Measurements from ENCODE around the gene ALDH2. TPM values are rescaled to one million over a fixed set of nuclear protein-coding genes. Genes with fewer than 3 reads are reported as not detected.

ALDH2 gene
- polyA plus RNA-seq, 1 of the 3 experiments (the other 2 are of a cell fraction) = 67.5 TPM

- no peaks in the 10 kb centered on the region for H3K9me2 ChIP-seq
- H3K27ac ChIP-seq (ENCODE audit: low read depth in 2 of 2, low read length in 1 of 2) = peak overlapping the region; percentile 84 to 89
- H3K27me3 ChIP-seq (ENCODE audit: insufficient read depth) = no peaks in the 10 kb centered on the region
- H3K4me3 ChIP-seq (ENCODE audit: low read depth in 2 of 2, low read length in 1 of 2) = peak overlapping the region; percentile 77 to 82
- CTCF ChIA-PET = interaction anchor here (0.6 to 2.6 kb wide), 3 partner anchors 28 to 104 kb away, joined by 3 to 13 read pairs (median 4); no protein-coding TSS in a partner anchor
- no peaks in the 10 kb centered on the region for H3K9me3 ChIP-seq
- H3K4me1 ChIP-seq (ENCODE audit: control insufficient read depth in 1 of 2, insufficient read depth in 2 of 2, low read depth in 1 of 2, low read length in 1 of 2) = peaks cover 12 to 15% of the 10 kb centered on the region in 2 experiments; a peak in 2 of 4 replicates
- POLR2A ChIA-PET = interaction anchor here (1.0 kb wide), 1 partner anchor 22 kb away, joined by 3 read pairs; no protein-coding TSS in a partner anchor
- peak overlapping the region; percentile 93 for H3K9ac ChIP-seq
- TF ChIP-seq NFIC (IDR thresholded peaks at IDR 0.05; ENCODE audit: borderline replicate concordance) (no peak), FOXM1 (IDR thresholded peaks at IDR 0.05; ENCODE audit: low read depth) (no peak), FOSL2 (IDR thresholded peaks at IDR 0.05; ENCODE audit: borderline replicate concordance, low read depth) (no peak), REST (IDR thresholded peaks at IDR 0.05; ENCODE audit: low read depth, low read length) (no peak), ZBTB33 (IDR thresholded peaks at IDR 0.05; ENCODE audit: borderline replicate concordance, low read depth) (no peak), TCF12 (IDR thresholded peaks at IDR 0.05) (no peak), TEAD4 (IDR thresholded peaks at IDR 0.05; ENCODE audit: borderline replicate concordance, insufficient read depth) (no peak), CTCF (IDR thresholded peaks at IDR 0.05) (no peak)
- peak overlapping the region; percentile 79 for H3K4me2 ChIP-seq
- no peaks in the 10 kb centered on the region for H4K20me1 ChIP-seq (ENCODE audit: insufficient read depth)
- peaks cover 65% of the 10 kb centered on the region for H3K79me2 ChIP-seq (ENCODE audit: insufficient read depth)
- peaks cover 9% of the 10 kb centered on the region for H3F3A ChIP-seq (replicated peaks; ENCODE audit: insufficient read depth)
- 2% methylated on average over 13 of the region's 13 CpGs for WGBS (ENCODE audit: low lambda C conversion rate)
- peaks cover 10 to 11% of the 10 kb centered on the region in 2 experiments for H3K36me3 ChIP-seq (replicated peaks in 1 of 2; ENCODE audit: control insufficient read depth in 1 of 2, insufficient read depth in 2 of 2, low read length in 1 of 2)
- DNase-seq = peak; percentile 52
- H2AFZ ChIP-seq (ENCODE audit: low read depth) = peak overlapping the region; percentile 93
Measured at GRCh38 chr12:111841236-111841749, 74.6 kb downstream of the ALDH2 start.
